NCI-H748 (cell line): ENCODE measurements around the gene RGS3.
A peak's percentile ranks its signal among the peaks of the same experiment; 100 is the strongest.
"Not testable (repeated sequence)": the region's sequence is repeated elsewhere in the genome, so short reads cannot be mapped to it uniquely, and the experiment has no call there.

Experiments
- DNase-seq: peaks from one replicate; lab custom pipeline; 2025; ENCODE audit not compliant: unreplicated experiment; lab: John Stamatoyannopoulos, UW

The RGS3 gene

DNA sequence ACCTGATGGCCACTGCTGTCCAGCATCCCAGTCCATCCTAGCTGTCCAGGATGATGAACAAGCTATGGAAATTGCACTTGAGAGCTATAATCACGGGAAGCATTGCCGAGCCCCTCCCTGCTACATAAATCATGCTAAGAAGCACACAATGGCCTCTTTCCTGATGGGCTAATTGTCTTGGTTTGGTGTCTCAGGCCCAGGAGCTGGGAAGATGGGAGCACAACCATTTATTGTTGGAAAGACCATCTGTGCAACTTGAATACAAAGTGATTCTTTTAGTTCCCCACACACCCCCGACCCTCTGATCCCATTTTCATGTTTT lies 80.4 kb downstream of the RGS3 start:
- DNase-seq: peak; percentile 9

DNA sequence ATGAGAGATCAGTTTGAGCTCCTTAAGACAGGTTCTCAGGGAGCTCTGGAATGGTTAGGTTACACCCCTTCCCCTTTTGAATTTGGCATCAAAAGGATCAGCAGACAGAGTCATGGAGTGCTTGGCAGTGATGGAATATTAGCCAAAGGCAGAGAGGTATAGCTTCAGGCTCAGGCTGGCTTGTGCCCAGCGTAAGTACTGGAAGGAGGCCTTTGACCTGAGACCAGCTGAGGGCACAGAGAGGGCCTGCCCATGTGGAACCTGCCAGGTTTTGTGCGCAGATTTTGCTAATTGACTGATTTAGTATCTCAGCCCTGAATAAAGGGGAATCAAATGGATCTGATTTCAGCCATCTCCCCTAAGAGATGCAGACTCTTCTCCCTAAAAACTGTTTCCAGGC lies 81.5 kb downstream of the RGS3 start:
- no peak for DNase-seq

DNA sequence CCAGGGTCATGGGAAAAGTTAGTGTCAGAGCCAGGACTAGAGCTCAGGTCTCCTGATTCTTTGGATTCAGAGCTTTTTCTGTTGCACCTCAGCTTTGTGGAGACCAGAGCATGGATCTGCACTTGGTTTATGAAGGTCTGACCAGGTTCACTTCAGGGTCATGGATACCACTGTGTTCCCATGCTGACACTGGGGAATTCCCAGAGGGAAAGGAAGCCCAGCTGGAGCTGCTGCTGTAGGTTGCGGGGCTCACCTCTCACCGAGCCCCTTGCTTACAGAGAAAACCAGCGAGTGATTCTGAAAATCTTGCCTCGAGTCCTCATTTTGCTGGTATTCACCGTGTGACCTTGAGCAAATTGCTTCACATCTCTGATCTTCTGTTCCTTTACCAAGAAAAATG lies 83.0 kb downstream of the RGS3 start:
- DNase-seq: no peak

DNA sequence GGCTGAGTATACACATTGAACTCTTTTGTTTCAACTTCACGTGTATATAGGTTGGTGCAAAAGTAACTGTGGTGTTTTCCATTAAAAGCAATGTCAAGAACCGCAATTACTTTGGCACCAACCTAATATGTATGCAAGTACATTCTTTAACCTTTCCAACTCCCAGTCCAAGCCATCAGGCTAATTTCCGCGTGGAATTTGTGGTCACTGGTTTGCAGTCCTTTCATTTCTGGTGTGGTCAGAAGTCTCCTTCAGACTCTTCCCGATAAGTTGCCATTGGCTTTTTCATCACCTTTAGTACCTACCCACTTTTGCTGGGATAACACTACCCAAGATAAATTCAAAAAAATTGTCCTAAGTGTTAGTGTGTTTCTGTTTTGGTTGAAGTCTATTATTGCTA lies 84.0 kb downstream of the RGS3 start:
- no peak for DNase-seq

DNA sequence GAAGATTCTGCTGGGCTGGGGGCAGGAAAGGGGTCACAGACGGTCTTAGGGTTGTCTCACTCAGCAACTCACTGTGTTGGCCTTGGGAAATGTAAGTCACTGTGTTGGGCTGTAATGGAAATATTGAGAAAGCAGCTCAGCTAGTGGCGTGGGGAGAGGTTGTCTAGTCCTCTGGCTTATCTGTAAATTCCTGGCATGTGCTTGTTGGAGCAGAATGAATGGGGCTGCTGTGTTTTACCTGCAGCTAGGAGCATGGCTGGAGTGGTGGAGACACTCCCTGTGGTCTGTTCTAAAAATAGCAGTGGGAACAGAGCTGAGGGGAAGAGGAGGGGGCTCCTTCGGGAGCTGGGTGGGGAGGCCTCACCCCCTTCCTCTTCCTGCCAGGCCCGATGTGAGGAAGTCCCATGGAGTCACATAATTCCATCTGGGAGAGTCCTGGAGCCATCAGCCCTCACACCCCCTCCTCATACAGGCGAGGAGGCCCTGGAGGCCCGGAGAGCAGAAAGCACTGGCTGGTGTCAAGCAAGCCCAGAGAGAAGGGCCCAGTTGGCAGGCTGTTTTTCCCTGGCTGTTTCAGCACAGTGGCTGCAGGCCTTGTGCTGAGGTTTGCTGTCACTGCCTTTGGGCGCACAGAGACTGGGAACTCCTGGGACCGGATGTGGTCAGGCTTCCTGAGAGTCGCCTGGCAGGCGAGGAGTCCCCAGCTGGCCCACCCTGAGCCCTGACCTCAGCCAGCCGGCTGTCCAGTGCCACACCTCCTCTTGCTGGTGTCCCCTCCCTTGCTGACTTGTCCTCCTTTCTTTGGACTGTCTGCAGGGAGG lies 84.9 kb downstream of the RGS3 start:
- DNase-seq: no peak

DNA sequence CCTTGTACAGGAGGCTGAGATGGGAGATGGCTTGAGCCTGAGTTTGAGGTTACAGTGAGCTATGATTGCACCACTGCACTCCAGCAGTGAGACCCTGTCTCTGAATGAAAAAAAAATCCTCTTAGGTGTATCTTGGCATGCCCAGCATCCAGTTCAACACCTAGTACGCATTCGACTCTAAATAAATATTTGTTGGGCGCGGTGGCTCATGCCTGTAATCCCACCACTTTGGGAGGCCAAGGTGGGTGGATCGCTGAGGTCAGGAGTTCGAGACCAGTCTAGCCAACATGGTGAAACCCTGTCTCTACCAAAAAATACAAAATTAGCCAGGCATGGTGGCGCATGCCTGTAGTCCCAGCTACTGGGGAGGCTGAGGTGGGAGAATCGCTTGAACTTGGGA lies 86.4 kb downstream of the RGS3 start:
- DNase-seq: not testable (repeated sequence)

DNA sequence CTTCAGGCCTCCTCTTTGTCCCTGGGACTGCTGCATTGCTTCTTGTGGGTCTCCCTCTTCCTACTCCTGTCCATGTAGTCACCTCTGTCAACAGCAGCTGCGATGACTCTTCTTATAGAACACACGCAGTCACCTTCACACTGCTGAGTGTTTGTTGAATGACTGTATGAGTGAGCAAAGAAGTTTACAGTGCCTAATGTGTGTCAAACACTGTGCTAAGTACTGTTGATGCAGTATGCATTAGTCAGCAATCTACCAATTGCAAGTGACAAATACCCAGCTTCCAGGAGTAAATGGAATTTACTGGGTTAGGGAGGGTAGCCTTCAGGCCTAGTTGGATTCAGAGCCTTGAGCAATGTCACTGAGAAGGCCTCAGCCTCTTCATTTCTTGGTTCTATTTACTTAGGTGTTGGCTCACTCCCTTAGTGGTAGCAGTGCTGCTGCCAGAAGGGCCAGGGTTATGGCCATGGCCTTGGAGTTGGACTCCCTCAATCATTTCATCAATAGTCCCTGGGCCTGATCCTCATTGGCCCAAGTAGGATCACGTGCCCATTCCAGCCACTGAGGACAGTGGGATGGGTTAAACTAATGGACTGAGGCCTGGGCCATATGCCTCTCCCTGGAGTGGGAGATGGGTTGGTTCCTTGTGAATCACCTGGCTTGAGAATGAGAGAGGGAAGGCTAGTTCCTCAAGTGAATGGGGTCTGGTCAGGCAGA lies 93.5 kb downstream of the RGS3 start:
- DNase-seq: no peak

DNA sequence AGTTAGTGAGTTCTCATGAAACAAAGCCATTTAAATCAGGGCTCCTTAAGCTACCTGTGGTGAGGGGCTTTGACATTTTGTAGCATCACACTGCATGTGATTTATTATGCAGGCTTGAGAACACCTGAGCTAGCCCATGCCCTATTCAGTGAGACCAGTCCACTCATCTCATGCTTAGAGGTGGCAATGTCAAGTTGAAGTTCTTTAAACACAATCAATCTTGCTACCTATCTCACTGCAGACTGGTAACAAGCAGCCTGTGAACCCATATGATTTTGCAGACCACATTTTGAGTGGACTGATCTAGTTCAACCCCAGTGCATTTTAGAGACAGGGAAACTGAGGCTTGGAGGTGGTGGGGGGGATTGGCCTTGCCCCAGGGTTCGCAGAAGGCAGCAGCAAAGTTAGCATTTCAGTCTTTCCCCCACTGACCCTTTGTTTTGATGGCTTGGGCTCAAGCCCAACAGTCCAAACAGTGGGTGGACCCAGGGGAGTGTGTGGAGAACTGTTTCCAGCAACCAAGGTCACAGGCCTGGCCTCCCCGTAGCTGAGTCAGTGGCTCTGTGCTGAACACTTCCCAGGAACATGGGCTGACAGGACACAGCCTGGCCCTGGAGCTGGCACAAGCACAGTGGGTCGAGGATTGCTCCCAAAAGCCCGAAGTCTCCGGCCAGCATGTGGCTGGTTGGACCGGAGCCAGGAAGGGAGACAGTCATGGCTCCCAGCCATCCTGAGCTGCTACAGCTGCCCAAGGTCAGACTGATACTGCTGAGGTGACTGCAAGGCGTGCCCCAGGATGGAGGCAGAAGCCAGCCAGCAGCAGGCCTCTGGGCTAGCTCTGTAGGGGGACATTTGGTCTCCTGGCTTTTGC lies 95.3 kb downstream of the RGS3 start:
- DNase-seq: no peak

DNA sequence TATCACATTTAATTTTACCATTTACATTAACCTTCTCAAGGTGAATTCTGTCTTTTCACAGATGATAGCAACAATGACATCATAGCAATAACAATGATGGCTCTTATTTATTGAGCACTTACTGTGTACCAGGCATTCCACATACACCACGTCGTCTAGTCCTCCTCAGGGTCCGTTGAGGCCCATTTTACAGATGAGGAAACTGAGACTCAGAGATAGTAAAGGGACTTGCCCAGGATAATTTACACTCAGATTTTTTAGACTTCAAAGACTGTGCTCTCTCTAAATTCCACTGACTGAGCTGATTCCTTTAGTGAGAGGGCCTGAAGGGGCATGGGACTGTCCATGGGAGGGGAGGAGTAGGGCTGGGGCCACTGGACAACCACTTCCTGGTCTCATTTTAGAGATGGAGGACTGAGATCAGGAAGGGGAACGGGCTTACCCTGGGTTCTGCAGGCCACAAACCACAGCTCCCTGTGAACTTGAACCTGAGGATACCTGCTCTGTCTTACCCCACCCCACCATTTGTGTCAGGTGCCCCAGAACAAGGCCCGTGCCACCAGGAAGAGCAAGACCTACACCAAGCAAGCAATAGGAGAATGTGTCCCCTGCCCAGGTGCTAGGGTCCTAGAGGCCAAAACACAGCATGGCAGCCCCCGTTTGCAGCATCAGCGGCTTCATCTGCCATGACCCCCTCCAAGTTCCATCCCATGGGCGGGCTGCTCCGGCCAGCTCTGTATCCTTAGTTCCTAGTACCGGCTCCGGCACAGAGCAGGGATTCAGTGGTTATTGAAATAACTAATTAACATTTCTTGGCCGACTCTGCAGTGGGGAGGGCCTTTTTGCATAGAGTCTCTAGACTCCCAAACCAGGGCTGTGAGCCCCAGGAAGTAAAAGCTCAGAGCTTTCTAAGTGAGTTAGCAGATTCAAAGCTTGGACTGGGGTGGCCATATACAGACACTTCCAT lies 96.6 kb downstream of the RGS3 start:
- DNase-seq: no peak

DNA sequence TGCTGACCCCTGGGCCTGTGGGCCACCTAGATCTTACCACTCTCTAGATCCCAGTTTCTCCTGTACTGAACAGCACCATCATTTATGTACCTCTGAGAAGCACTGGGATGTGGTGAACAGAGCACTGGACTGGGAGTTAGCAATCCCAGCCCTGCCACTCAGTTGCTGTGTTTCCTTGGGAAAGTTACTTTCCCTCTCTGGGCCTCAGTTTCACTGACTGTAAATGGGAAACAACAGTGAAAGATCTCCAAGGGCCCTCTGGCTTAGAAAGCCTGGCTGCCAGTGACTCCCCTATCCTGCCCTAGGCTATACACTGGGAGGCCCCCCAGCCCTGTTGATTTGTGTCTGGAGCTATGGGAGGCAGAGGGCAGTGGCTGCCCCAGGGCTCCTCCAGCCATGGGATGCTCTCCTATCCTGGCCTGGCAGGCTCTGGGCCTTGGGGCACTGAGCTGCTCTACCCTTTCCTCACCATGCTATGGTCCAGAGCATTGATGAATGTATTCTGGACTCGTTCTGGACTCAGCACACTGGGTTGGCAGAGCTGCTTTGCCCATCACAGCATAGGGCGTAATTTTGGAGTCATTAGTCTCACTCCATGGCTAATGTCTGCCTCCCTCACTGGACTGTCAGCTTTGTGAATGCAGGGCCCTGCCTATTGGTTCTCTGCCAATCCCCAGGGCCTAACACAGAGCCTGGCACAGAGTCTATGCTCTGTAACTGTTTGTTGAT lies 99.3 kb downstream of the RGS3 start:
- DNase-seq: no peak

DNA sequence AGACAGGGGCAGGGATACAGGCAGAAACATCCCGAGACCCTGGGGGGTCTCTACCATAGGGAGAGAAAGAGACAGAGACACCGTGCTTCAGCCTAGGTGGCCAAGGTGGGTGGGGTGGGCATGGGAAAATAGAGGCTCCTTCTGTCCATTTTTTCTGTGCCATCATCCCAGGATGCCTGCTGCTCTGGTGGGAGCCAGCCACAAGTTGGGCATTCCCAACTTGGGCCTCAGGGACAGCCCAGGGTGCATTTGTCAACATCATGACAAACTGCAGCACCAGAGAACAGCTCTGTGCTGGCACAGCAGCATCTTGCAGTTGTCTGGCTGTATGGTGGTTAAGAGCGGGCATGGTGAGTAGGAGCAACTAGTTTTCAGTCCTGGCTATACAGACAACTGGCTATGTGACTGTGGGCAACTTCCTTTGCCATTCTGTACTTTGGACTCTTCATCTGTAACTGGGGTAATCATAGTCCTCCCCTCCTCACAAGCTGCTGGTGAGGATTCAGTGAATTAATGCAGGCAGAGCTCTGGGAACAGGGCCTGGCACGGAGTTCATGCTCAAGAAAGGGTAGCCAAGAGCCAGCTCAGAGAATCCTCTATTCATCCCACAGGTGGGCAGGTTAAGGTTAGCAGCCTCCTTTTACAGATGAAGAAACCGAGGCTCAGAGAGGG lies 100.4 kb downstream of the RGS3 start:
- DNase-seq: no peak

DNA sequence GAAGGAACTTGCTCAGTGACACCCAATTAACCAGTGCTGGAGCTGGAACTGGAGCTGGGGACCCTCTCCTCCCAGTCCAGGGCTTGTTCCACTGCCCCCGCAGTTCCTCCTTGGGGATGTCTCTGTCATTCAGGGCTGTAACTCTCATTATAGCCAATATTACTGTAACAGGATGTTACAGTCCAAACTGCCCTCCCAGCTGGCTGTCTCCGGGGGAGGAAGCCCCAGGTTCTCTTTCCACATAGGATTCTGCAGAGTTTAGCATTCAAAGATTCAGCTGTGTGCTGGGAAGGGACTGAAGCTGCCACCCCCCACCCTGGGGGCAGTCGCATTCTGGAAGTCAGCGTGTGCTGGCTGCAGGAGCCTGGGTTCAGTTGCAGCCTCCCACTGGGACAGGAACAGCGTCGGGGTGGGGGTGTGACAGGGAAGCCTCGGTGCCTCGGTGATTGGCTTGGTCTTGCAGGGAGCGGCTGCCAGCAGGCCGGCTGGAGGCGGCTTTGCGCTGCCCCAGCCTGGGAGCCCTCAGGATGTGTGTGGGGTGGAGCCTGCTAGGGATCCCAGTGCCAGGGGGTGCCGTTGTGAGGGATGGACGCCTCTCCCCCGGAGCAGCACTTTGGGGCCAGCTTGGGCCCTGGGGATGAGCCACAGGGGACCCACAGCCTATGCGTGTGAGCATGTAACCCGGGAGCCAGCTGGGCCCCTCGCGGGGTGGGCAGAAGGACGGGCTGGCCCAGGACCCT lies 101.1 kb downstream of the RGS3 start:
- no peak for DNase-seq

DNA sequence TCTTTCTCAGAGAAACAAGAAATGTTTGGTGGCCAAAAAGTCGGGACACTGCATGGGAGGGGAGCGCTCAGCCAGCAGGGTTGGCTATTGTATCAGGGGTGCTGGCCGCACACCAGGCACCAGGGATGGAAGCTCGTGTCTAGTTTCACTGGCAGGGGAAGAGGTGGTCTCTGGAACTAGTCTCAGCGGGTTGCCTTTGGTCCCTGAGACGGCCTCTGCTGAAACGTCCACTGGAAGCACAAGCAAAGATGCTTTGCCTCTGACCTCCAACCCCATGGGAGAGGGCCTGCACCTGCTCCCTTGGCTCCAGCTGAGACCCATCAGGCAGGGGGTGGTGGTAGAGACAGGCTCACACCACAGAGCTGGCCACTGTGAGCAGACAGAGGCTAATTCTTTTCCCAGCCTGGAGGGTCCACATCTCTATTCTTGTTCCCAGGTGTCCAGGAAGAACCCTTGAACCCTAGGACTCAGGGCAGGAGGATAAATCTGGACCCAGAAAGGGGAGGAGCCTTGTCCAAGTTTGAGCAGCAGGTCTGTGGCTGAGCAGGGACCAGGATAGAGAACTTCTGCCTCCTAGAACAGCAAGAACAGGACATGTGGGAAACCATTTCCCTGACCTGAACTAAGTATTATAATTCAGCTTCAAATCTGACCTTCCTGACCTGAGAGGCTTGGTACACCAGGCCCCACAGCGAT lies 102.6 kb downstream of the RGS3 start:
- DNase-seq: no peak

DNA sequence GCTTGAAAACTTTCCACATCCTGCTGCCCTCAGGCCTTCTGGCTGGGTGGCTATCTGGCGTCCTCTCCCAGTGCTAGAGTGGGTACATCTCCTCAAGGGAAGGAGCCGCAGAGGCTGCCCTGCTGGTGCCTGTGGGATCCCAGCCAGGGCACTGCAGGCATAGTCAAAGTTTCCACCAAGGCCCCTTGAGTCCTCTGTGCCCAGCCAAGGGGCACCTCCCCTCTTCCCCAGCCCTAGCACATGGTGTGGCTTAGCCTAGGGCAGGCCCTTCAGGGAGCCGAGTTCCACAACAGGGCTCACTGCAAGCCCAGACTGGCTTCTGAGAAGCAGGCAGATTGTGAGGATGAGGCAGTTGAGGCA lies 103.2 kb downstream of the RGS3 start:
- no peak for DNase-seq

DNA sequence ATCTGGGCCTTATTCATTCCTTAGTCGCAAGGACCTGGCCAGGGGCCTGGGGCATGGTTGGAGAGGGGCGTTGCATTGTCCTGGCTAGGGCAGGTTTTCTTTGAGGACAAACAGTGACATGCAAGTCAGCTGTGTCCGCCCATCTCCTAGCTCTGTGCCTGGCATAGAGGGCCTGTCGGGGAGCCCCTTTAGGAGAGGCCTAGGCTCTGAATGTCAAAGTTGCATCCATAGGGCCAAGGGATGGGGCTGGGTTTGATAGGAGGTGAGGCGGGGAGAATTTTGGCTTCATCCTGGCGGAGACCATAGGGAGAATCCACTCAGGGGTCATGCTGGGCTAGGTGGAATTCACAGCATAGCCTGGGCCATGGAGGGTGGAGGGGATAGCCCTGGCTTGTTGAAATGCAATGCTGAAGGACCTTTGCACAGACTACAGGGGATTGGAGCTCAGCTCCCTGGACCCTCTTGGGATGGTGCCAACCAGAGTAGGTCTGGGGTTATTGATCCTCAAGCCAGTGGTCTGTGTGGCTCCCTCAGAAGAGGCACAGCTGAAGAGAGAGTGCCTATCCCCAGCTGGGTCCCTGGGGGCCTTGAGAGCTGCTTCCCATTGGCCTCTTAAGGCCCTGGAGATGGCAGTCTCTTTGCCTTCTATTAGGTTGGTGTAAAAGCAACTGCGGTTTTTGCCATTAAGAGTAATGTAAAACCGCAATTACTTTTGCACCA lies 104.0 kb downstream of the RGS3 start:
- no peak for DNase-seq

DNA sequence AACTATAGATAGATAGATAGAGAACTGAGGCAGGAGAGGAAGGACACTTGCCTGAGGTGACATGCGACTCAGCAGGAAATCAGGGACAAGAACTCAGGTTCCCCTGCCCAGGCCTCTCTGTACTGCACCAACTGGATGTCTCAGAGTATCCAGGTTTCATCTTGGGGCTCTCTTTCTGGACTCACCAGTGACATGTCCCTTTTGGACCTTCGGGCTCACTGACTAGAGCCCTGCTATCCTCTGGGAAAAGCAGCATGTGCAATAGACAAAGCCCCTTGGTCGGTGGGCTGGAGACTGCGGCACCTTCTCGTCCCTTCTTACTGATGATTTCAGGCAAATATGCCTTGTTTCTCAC lies 104.5 kb downstream of the RGS3 start:
- DNase-seq: no peak

DNA sequence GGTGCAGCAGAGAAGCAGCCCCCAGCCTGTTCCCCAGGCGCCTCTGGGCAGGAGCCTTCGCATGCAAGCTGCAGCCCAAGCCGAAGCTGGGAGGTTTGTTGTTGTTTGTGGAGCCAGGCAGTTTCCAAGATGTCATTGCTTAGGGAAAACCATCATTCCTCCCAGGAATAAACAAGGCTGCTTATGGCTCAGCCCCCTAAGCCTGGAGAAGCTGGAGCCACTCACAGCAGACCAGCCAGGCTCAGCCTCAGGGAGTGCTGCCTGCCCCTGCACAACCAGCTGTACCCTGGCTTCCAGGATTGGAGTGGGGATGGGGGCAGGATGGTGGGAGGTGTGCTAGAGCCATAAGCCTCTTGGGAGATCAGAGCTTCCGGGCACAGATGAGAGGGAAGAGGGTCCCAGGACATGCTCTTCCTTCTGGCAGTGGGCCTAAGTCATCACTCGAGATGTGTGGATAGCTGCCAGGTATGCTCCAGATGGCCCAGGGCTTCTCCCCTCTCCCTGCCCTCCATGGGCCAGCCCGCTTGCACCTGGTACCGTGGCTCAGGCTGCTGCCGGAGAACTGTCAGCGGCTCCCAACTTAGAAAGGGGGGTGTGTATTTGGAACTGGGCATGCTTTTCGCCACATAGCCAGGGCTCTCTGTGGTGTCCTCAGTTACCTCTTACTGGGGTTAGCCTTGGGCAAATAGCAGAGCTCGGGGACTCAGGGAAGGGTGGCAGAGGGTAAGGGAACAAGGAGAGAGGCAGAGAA lies 105.2 kb downstream of the RGS3 start:
- DNase-seq: no peak
